Upper lobe of left lung (tissue), 6 donors: ENCODE measurements around the gene KCNT1. TPM values are rescaled to one million over a fixed set of nuclear protein-coding genes. Genes with fewer than 3 reads are reported as not detected.

Experiments used
- ATAC-seq, 2 donors: fragments of 200-7000 bp; cut with Tn5 transposase; one replicate each; pipeline ENCODE4 v1.9.1; 2022; ENCODE audit warnings: mild to moderate bottlenecking in 2 of 2, moderate library complexity in 2 of 2; ENCODE audit not compliant: low FRiP score in 2 of 2
- DNase-seq, 2 donors: peaks; one replicate each; pipeline ENCODE4 v3.0.0-alpha.2; 2019 to 2020
- H3K27ac ChIP-seq, 4 donors: fragments of 200-600 bp; sonication (generic); one replicate each; pipeline ENCODE4 v1.5.1; 2016 to 2019
- H3K27me3 ChIP-seq, 4 donors: fragments of 200-600 bp; sonication (generic); one replicate each; pipeline ENCODE4 v1.5.1; 2017 to 2019
- H3K36me3 ChIP-seq, 4 donors: fragments of 200-600 bp; sonication (generic); one replicate each; pipeline ENCODE4 v1.5.1; 2016 to 2019
- H3K4me1 ChIP-seq, 4 donors: fragments of 200-600 bp; sonication (generic); one replicate each; pipeline ENCODE4 v1.5.1; 2018 to 2019
- H3K4me3 ChIP-seq, 4 donors: fragments of 200-600 bp; sonication (generic); one replicate each; pipeline ENCODE4 v1.5.1; 2017 to 2019; ENCODE audit warnings: mild to moderate bottlenecking in 2 of 4, moderate library complexity in 1 of 4
- H3K9me3 ChIP-seq, 4 donors: fragments of 200-600 bp; sonication (generic); one replicate each; pipeline ENCODE4 v1.5.1; 2018 to 2019
- EP300 ChIP-seq, 4 donors: sonication (generic); formaldehyde crosslinking; IDR thresholded peaks; one replicate each; pipeline ENCODE4 v1.5.1; 2017; ENCODE audit warnings: antibody characterized with exemption in 4 of 4, control low read depth in 2 of 4
- POLR2A ChIP-seq, 4 donors: fragments of 450-650 bp; IDR thresholded peaks; one replicate each; pipeline ENCODE4 v1.5.1; 2016 to 2017; ENCODE audit warnings: antibody characterized with exemption in 4 of 4, mild to moderate bottlenecking in 2 of 4
- POLR2AphosphoS5 ChIP-seq, 2 donors: sonication (generic); formaldehyde crosslinking; IDR thresholded peaks; one replicate each; pipeline ENCODE4 v1.5.1; 2017; ENCODE audit warnings: antibody characterized with exemption in 2 of 2
- WGBS, 2 donors: methylation state at CpG; one replicate each; pipeline ENCODE4 v1.1.5; 2017 to 2018; 5-methylcytosine and 5-hydroxymethylcytosine counted together
- total RNA-seq, 6 donors: library from RNA; depleted of rRNA in 4 of 6; stranded (reverse); fragments of >200 nt in 4 of 6; gene quantifications; one replicate each; pipeline versions ENCODE4 v1.1.0 to v1.2.1, GENCODE V29; 2016 to 2021
- TF ChIP-seq, protein P1 (sequence below), 6 experiments: fragments of 450-650 bp in 4 of 6; fragments of 200-600 bp in 2 of 6; sonication (generic) in 2 of 6; IDR thresholded peaks; one replicate each; pipeline ENCODE4 v1.5.1; 2016 to 2019; ENCODE audit warnings: antibody characterized with exemption in 6 of 6
- donor health status: DM: no; HTN: no; CAD: no; lungs with moderate emphysema.
- donor health status: DM: no; HTN: yes; CAD: no; lungs with severe emphysema.

KCNT1 gene
- total RNA-seq, 6 donors from 2014 or later: 0.11 to 1.0 (median 0.31) TPM; not detected in 2

DNA sequence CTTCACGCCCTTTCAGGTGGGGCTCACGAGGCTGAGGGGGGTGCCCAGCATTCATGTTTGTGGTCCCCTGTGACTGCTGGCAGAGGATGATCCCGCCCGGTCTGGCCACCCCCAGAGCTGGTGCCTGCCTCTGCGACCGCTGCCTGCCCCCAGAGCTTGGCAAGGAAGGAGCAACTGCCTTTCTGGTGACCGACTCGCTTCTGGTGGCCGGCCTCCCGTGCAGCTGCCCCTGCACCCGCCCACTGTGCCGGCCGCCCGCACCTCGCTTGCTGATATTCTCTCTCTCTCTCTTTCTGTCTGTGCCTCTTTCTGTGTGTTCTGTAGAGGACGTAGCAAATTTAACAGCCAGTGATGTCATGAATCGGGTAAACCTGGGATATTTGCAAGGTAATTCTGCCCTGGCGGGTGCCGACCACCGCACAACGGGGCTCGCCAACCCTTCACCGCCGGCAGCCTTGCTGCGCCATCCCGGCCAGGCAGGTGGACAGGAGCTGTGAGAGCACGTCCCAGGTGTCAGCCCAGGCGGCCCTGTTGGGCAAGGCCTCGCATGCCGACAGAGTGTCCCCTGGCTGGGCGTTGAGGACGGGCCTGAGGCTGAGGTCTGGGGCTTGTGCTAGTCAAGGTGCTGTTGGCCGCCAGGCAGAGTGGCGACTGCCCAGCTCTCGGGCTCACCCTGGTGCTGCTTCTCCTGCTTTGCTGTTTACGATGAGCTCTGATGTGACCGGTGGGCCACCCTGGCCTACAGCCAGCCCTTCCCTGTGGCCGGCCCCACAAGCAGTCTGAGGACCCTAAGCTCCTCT is 86.0 kb downstream of the KCNT1 start:
- H3K9me3 ChIP-seq: no peaks in the 10 kb centered on the region
- no peaks in the 10 kb centered on the region for H3K36me3 ChIP-seq
- no peak overlapping the region for H3K4me3 ChIP-seq
- DNase-seq (peak in 1 of 2 donors; percentile 80), ATAC-seq (no peak)
- H3K4me1 ChIP-seq: no peaks in the 10 kb centered on the region
- 84 to 92% methylated on average over 30 to 33 of the region's 38 CpGs for WGBS, 2 donors
- no peak overlapping the region for H3K27ac ChIP-seq
- H3K27me3 ChIP-seq: no peaks in the 10 kb centered on the region
- TF ChIP-seq EP300 (IDR thresholded peaks at IDR 0.05): no peak
- TF ChIP-seq POLR2AphosphoS5 (IDR thresholded peaks at IDR 0.05): no peak
- TF ChIP-seq, protein P1, sequence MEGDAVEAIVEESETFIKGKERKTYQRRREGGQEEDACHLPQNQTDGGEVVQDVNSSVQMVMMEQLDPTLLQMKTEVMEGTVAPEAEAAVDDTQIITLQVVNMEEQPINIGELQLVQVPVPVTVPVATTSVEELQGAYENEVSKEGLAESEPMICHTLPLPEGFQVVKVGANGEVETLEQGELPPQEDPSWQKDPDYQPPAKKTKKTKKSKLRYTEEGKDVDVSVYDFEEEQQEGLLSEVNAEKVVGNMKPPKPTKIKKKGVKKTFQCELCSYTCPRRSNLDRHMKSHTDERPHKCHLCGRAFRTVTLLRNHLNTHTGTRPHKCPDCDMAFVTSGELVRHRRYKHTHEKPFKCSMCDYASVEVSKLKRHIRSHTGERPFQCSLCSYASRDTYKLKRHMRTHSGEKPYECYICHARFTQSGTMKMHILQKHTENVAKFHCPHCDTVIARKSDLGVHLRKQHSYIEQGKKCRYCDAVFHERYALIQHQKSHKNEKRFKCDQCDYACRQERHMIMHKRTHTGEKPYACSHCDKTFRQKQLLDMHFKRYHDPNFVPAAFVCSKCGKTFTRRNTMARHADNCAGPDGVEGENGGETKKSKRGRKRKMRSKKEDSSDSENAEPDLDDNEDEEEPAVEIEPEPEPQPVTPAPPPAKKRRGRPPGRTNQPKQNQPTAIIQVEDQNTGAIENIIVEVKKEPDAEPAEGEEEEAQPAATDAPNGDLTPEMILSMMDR (IDR thresholded peaks at IDR 0.05): no peak
- no peak for TF ChIP-seq POLR2A (IDR thresholded peaks at IDR 0.05)

DNA sequence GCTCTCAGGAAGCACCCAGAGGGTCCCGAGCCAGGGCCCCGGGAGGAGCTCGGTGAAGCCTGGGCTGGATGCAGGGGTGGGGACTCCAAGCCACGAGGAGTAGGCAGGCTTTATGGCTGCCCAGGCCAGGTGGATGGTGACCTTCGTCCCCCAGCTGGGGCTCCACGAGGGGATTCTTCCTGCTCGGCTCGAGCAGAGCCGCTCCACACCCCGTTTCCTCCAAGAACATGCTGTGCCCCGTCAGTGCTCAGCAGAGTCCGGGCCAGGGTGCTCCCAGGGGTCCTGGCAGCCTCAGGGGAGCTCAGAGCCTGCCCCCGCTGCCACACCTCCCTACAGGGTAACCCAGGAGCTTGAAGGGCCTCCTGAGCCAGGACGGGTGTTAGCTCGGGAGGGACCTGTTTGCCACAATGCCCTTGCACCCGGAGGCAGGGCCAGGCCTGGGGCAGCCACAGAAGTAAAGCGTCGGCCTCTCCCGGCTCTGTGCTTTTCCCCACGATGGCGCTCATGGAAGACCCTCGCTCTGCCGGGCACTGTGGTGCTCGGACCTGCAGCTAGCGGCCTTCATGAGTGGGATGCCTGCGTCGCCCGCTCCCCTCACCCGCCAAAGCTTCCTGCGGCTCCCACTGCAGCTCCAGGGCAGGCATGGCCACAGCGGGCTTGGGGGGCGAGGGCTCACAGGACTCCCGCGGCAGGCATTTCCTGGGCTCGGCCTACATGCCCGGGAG is 86.8 kb downstream of the KCNT1 start:
- H3K9me3 ChIP-seq: no peaks in the 10 kb centered on the region
- no peak for ATAC-seq
- TF ChIP-seq, protein P1 (IDR thresholded peaks at IDR 0.05): no peak
- TF ChIP-seq POLR2A (IDR thresholded peaks at IDR 0.05) (no peak), POLR2AphosphoS5 (IDR thresholded peaks at IDR 0.05) (no peak), EP300 (IDR thresholded peaks at IDR 0.05) (no peak)
- no peaks in the 10 kb centered on the region for H3K36me3 ChIP-seq
- WGBS, 2 donors: 68 to 74% methylated on average over 6 to 30 of the region's 36 CpGs
- H3K27me3 ChIP-seq: no peaks in the 10 kb centered on the region
- DNase-seq: peak in 1 of 2 donors; percentile 77
- no peak overlapping the region for H3K4me3 ChIP-seq
- no peaks in the 10 kb centered on the region for H3K4me1 ChIP-seq
- no peak overlapping the region for H3K27ac ChIP-seq

DNA sequence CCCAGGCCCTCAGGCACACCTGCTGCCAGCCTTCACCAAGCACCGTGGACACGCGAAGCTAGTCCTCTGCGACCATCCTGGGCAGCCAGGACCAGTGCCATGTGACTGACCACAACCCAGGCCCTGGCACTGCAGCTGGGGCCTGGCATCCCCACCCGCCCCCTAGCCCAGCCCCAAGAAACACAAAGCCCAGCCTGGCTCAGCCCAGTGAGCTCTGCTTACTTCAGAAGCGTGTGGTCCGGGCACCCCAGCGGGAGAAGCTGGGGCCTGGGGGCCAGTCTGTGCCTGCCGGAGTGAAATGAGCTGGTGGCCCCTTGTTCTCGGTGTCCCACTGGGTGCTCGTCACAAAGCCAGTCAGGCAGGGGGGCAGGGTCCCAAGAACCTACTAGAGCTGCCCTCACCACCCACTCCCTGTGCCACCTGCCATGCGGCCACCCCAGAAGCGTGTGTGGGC is 87.9 kb downstream of the KCNT1 start:
- WGBS, 2 donors: 94 to 98% methylated on average over 7 to 12 of the region's 13 CpGs
- TF ChIP-seq, protein P1 (IDR thresholded peaks at IDR 0.05): no peak
- TF ChIP-seq POLR2A (IDR thresholded peaks at IDR 0.05): no peak
- TF ChIP-seq POLR2AphosphoS5 (IDR thresholded peaks at IDR 0.05): no peak
- TF ChIP-seq EP300 (IDR thresholded peaks at IDR 0.05): no peak
- no peaks in the 10 kb centered on the region for H3K4me1 ChIP-seq
- no peaks in the 10 kb centered on the region for H3K27me3 ChIP-seq
- no peak overlapping the region for H3K27ac ChIP-seq
- H3K36me3 ChIP-seq: no peaks in the 10 kb centered on the region
- ATAC-seq (no peak), DNase-seq (peak in 1 of 2 donors; percentile 59)
- no peak overlapping the region for H3K4me3 ChIP-seq
- H3K9me3 ChIP-seq: no peaks in the 10 kb centered on the region

DNA sequence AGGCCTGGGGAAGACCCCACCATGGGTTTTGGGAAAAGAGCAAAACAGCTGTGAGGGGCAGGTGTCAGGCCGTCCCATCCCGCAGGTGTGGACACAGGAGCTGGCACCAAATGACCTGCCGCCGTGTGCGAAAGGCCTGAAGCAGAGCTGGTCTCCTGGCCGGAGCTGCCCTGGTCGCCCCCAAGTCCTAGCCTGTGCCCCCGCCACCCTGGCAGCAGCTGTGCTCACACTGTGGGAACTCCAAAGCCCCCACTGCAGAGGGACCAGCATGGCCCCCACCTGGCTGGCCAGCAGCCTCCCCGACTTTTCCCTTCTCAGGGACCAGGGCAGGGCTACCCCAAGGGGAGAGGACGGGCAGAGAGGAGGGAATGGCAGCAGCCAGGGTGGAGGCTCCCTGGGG is 88.4 kb downstream of the KCNT1 start:
- Histone ChIP-seq H3K9me3 (no peaks in the 10 kb centered on the region), H3K27ac (no peak overlapping the region), H3K27me3 (no peaks in the 10 kb centered on the region), H3K4me3 (no peak overlapping the region), H3K36me3 (no peaks in the 10 kb centered on the region), H3K4me1 (no peaks in the 10 kb centered on the region)
- TF ChIP-seq POLR2AphosphoS5 (IDR thresholded peaks at IDR 0.05): no peak
- no peak for TF ChIP-seq EP300 (IDR thresholded peaks at IDR 0.05)
- TF ChIP-seq, protein P1 (IDR thresholded peaks at IDR 0.05): no peak
- no peak for TF ChIP-seq POLR2A (IDR thresholded peaks at IDR 0.05)
- WGBS, 2 donors: 92% methylated on average over 9 of the region's 10 CpGs; no CpG with 5 or more reads in 1 of the 2 donors
- no peak for DNase-seq
- ATAC-seq: no peak
